Kidney (tissue), 14 donors: ENCODE data around the gene HOGA1. TPM values are rescaled to one million over a fixed set of nuclear protein-coding genes. Genes with fewer than 3 reads are reported as not detected.

ENCODE experiments used
- DNase-seq, 5 donors: peaks; one replicate each; pipeline ENCODE4 v3.0.0-alpha.2; 2013 to 2020
- FAIRE-seq: peaks from 2 replicates; lab custom pipeline; 2012; peaks lifted over from hg19 to GRCh38; lab: Jason Lieb, UNC
- H3K27ac ChIP-seq, 2 donors: one replicate each; pipeline ENCODE4 v1.7.0; 2013; ENCODE audit warnings: low read depth in 2 of 2, low read length in 2 of 2, inconsistent platforms in 1 of 2
- H3K27me3 ChIP-seq: one replicate; pipeline ENCODE4 v1.7.1; 2013; ENCODE audit warnings: low read length, inconsistent platforms; ENCODE audit not compliant: control insufficient read depth, insufficient read depth
- H3K36me3 ChIP-seq, 3 donors: one replicate each; pipeline versions ENCODE4 v1.7.0 to v1.7.1; 2013; ENCODE audit warnings: low read length in 3 of 3, control low read depth in 1 of 3, inconsistent platforms in 1 of 3; ENCODE audit not compliant: insufficient read depth in 3 of 3, control insufficient read depth in 2 of 3
- H3K4me1 ChIP-seq, 3 donors: one replicate each; pipeline versions ENCODE4 v1.7.0 to v1.7.1; 2013; ENCODE audit warnings: low read length in 3 of 3, inconsistent platforms in 1 of 3, low read depth in 1 of 3; ENCODE audit not compliant: control insufficient read depth in 2 of 3, insufficient read depth in 2 of 3
- H3K4me3 ChIP-seq, 3 donors: one replicate each; pipeline versions ENCODE4 v1.7.0 to v1.8.1; 2013; ENCODE audit warnings: low read length in 3 of 3, control low read depth in 1 of 3, inconsistent platforms in 1 of 3
- H3K9ac ChIP-seq, 3 donors: one replicate each; pipeline versions ENCODE4 v1.7.0 to v1.7.1; 2013; ENCODE audit warnings: low read length in 3 of 3, control low read depth in 1 of 3, inconsistent platforms in 1 of 3
- H3K9me3 ChIP-seq, 3 donors: one replicate each; pipeline versions ENCODE4 v1.7.0 to v1.7.1; 2013; ENCODE audit warnings: low read length in 3 of 3, control low read depth in 1 of 3, inconsistent platforms in 1 of 3; ENCODE audit not compliant: control insufficient read depth in 2 of 3, insufficient read depth in 1 of 3
- intact Hi-C: fragments of 100-400 bp; cut with DNase I; formaldehyde crosslinking; loops from one replicate; pipeline ENCODE4 v1.11.1; 2022
- polyA plus RNA-seq: library from polyadenylated mRNA; stranded (reverse); fragments of 350-450 nt; fragmentation: Illumina TruSeq; extraction: RNeasy Lipid Tissue Mini Kit (QIAGEN cat#74804); gene quantifications from one replicate; pipeline ENCODE4 v1.2.3, GENCODE V29; 2014; ENCODE audit warnings: low read depth, low replicate concordance; ENCODE audit not compliant: insufficient read depth
- total RNA-seq: library from RNA; stranded (reverse); fragmentation: NEBNext Ultra II Directional; extraction: Animal tissue kit (Norgen Biotek cat#: 25700); gene quantifications from one replicate; pipeline ENCODE4 v1.2.1, GENCODE V29; 2021
- TF ChIP-seq, protein P1 (sequence below): IDR thresholded peaks from 3 replicates; pipeline ENCODE4 v1.5.1; 2012; ENCODE audit warnings: mild to moderate bottlenecking, moderate library complexity, borderline replicate concordance; ENCODE audit not compliant: insufficient read depth; ENCODE audit errors: extremely low read depth
- donor health status: control.
- donor health status: control.
- donor health status: control.
- donor health status: control.
- donor health status: control.
- donor health status: DM: yes; HTN: yes; CAD: no.
- donor health status: Normal renal cell carcinoma (clear cell type).

HOGA1 gene
- total and polyA plus RNA-seq, 2 donors from 2014 or later = 28.8 to 100 TPM

DNA sequence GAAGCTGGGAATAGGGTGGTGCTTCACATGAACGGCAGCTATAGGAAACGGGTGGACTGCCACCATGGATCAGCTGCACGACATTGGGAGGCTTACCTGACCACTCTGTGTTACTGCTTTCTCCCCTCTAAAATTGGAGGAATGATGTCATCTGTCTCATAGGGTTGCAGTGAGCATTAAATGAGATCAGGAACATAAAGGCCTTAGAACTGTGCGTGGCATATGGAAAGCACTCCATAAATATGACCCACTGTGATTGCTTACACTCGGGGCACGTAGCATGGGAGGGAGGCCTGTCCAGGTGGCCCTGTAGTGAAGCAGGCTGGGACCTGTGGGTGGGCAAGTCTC, 15.1 kb downstream of the HOGA1 start:
- Histone ChIP-seq H3K36me3 (peaks cover 0 to 19% (median 2%) of the 10 kb centered on the region in 3 donors), H3K4me1 (peaks cover 0 to 11% (median 0%) of the 10 kb centered on the region in 3 donors), H3K27ac (peak overlapping the region in 1 of 2 donors; percentile 53), H3K9ac (no peak overlapping the region), H3K9me3 (no peaks in the 10 kb centered on the region), H3K27me3 (no peaks in the 10 kb centered on the region), H3K4me3 (no peak overlapping the region)
- DNase-seq (no peak), FAIRE-seq (no peak)
- TF ChIP-seq, protein P1, sequence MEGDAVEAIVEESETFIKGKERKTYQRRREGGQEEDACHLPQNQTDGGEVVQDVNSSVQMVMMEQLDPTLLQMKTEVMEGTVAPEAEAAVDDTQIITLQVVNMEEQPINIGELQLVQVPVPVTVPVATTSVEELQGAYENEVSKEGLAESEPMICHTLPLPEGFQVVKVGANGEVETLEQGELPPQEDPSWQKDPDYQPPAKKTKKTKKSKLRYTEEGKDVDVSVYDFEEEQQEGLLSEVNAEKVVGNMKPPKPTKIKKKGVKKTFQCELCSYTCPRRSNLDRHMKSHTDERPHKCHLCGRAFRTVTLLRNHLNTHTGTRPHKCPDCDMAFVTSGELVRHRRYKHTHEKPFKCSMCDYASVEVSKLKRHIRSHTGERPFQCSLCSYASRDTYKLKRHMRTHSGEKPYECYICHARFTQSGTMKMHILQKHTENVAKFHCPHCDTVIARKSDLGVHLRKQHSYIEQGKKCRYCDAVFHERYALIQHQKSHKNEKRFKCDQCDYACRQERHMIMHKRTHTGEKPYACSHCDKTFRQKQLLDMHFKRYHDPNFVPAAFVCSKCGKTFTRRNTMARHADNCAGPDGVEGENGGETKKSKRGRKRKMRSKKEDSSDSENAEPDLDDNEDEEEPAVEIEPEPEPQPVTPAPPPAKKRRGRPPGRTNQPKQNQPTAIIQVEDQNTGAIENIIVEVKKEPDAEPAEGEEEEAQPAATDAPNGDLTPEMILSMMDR = no peak
- intact Hi-C loops = no loop called here

DNA sequence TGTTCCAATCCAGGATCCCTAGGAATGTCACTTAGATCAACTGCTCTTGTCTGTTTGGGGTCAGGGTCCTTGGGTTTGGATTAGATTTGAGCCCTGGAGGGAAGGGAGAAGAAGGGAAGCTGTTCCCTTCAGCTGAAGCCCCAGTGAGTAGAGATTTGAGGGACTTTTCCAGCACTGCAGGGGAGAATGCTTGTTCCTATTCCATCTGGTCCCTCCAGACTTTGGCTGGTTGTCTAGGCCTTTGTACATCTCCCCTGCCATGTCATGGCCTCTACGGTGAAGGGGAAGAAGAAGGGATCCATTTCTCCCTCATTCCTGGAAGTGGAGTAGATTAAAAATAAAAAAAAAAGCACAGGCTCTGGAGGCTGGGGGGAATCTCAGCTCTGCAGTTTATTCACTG, 16.4 kb downstream of the HOGA1 start:
- Histone ChIP-seq H3K9ac (no peak overlapping the region), H3K4me1 (peaks cover 0 to 11% (median 0%) of the 10 kb centered on the region in 3 donors), H3K27me3 (no peaks in the 10 kb centered on the region), H3K27ac (no peak overlapping the region), H3K9me3 (no peaks in the 10 kb centered on the region), H3K4me3 (no peak overlapping the region), H3K36me3 (peaks cover 0 to 19% (median 2%) of the 10 kb centered on the region in 3 donors)
- DNase-seq (no peak), FAIRE-seq (no peak)
- TF ChIP-seq, protein P1 = no peak
- intact Hi-C loops = no loop called here

DNA sequence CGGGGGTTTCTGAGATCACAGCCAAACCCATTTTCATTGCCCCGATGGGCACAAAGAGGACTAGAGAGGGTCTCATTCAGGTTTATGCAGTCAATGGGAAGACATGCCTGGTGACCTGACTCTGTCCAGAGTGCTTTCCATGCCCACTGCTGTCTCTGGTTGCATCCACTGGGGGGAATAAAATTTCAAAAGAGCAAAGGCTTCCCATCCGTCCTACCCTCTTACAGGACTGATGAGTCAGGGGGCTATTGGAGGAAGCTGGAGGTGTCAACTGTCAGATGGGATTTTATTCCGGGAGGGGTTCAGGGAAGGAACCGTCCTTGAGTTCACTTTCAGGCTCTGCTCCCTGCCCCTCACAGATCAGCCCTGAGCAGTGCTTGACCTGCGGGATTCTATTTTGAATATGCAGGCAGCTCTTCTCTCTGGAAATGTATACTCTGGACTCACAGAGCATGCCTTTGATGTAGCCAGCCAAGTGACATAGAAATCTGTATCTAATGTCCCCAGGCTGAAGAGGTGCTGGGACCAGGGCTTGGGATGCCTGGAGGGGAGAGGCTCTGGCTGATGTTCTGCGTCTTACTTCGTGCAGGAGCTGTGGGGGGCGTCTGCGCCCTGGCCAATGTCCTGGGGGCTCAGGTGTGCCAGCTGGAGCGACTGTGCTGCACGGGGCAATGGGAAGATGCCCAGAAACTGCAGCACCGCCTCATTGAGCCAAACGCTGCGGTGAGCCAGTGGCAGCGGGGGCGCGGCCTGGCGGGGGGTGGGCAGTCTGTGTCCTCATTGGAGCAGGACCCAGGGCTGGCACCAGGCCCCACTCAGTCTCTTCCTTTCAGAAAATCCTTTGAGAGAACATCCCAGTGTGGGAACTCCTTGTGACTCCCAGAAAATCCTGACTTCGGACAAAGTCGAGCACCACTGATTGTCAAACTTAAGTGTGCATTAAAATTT, 17.4 kb downstream of the HOGA1 start:
- H3K27me3 ChIP-seq = no peaks in the 10 kb centered on the region
- H3K4me1 ChIP-seq = peaks cover 0 to 4% (median 0%) of the 10 kb centered on the region in 3 donors
- FAIRE-seq (no peak), DNase-seq (peak in 1 of 5 donors; percentile 14)
- TF ChIP-seq, protein P1 = no peak
- intact Hi-C loops = no loop called here
- no peak overlapping the region for H3K27ac ChIP-seq
- H3K9me3 ChIP-seq = no peaks in the 10 kb centered on the region
- H3K9ac ChIP-seq = no peak overlapping the region
- no peak overlapping the region for H3K4me3 ChIP-seq
- peaks cover 0 to 19% (median 2%) of the 10 kb centered on the region in 3 donors for H3K36me3 ChIP-seq
